Loucy (cell line): Measurements from ENCODE around the gene PRICKLE2.

ENCODE experiments used
- EZH2phosphoT487 ChIP-seq: fragments of 200-600 bp; IDR thresholded peaks from 2 replicates; pipeline ENCODE4 v1.6.1; 2018; ENCODE audit warnings: antibody characterized with exemption, mild to moderate bottlenecking, moderate library complexity, borderline replicate concordance
- TF ChIP-seq, protein P1 (sequence below): fragments of 200-600 bp; sonication (generic); conservative IDR thresholded peaks from 2 replicates; pipeline ENCODE4 v1.5.1; 2014; ENCODE audit warnings: mild to moderate bottlenecking, antibody characterized with exemption, low read length

DNA sequence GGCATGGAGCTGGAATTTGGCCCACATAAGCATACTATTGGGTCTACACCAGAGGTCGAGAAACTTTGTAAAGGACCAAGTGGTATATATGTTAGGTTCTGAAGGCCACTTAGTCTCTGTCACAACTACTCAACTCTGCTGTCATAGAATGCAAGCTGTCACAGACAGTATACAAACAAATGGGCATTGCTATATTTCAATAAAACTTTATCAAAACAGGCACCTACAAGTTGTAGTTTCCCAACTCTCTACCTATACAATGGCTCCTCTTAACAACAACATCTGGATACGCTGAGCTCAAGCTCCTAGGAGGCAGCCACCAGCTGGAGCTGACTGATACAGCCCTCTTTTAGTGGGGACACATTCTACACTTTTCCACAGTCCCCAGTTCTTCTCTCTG, 15.7 kb upstream of the PRICKLE2 start:
- TF ChIP-seq, protein P1, sequence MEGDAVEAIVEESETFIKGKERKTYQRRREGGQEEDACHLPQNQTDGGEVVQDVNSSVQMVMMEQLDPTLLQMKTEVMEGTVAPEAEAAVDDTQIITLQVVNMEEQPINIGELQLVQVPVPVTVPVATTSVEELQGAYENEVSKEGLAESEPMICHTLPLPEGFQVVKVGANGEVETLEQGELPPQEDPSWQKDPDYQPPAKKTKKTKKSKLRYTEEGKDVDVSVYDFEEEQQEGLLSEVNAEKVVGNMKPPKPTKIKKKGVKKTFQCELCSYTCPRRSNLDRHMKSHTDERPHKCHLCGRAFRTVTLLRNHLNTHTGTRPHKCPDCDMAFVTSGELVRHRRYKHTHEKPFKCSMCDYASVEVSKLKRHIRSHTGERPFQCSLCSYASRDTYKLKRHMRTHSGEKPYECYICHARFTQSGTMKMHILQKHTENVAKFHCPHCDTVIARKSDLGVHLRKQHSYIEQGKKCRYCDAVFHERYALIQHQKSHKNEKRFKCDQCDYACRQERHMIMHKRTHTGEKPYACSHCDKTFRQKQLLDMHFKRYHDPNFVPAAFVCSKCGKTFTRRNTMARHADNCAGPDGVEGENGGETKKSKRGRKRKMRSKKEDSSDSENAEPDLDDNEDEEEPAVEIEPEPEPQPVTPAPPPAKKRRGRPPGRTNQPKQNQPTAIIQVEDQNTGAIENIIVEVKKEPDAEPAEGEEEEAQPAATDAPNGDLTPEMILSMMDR: no peak
- TF ChIP-seq EZH2phosphoT487: no peak
